ENCODE results near the gene SMARCD3.

GRCh38 chr7:151271699-151272355 lies 23.3 kb upstream of the SMARCD3 start:
- no peak for TF ChIP-seq CTCF (IDR thresholded peaks at IDR 0.05; ENCODE audit: control extremely low read depth in 1 of 3, insufficient read depth in 1 of 3, low read depth in 1 of 3, low read length in 3 of 3)
- TF ChIP-seq CHD2 (IDR thresholded peaks at IDR 0.05; ENCODE audit: low read length), result no peak
- no peak for TF ChIP-seq CBX5 (IDR thresholded peaks at IDR 0.05; ENCODE audit: low read depth, low read length)
- TF ChIP-seq TEAD4 (IDR thresholded peaks at IDR 0.05; ENCODE audit: low read depth, low read length), result no peak
- no peak for TF ChIP-seq TCF12 (IDR thresholded peaks at IDR 0.05; ENCODE audit: low read depth, low read length)
- no peak for TF ChIP-seq FOSL1 (IDR thresholded peaks at IDR 0.05; ENCODE audit: insufficient read depth, low read depth, low read length)
- no peak for TF ChIP-seq RFX5 (IDR thresholded peaks at IDR 0.05; ENCODE audit: borderline replicate concordance, low read depth, low read length)
- no peak for TF ChIP-seq SP2 (IDR thresholded peaks at IDR 0.05; ENCODE audit: low read length)

Data from H1 (cell line).